OCI-LY7 (cell line): ENCODE data around the gene RPUSD1. TPM values are rescaled to one million over a fixed set of nuclear protein-coding genes. Genes with fewer than 3 reads are reported as not detected.

Experiments used
- BruUV-seq: library from RNA; stranded (reverse); fragments of 400-500 nt; replicated peaks from 2 replicates; lab custom pipeline; 2021; lab: Mats Ljungman, UMichigan
- CTCF ChIA-PET: fragments of 300-600 bp; sonication (Branson Sonifier 250); formaldehyde crosslinking; loops from one replicate; lab custom pipeline; 2022; ENCODE audit warnings: antibody characterized with exemption; ENCODE audit not compliant: unreplicated experiment; lab: Charles Lee
- POLR2A ChIA-PET: fragments of 300-600 bp; sonication (Branson Sonifier 250); formaldehyde crosslinking; loops from one replicate; lab custom pipeline; 2022; ENCODE audit warnings: antibody characterized with exemption; lab: Charles Lee
- DNase-seq: peaks from one replicate; pipeline ENCODE4 v3.0.0-alpha.2; 2015; ENCODE audit warnings: low spot score
- H2AFZ ChIP-seq: fragments of 200-600 bp; sonication (generic), shearing (Covaris generic); 2 replicates; pipeline ENCODE4 v1.6.1; 2014; ENCODE audit warnings: mild to moderate bottlenecking, antibody characterized with exemption, low read length, moderate library complexity
- H3K27ac ChIP-seq: fragments of 200-600 bp; sonication (generic); 2 replicates; pipeline ENCODE4 v1.5.1; 2014; ENCODE audit warnings: mixed run types, low read depth, mild to moderate bottlenecking, moderate library complexity, low read length, inconsistent platforms; ENCODE audit not compliant: poor library complexity, severe bottlenecking
- H3K36me3 ChIP-seq: fragments of 200-600 bp; sonication (generic); 2 replicates; pipeline ENCODE4 v1.6.1; 2014; ENCODE audit warnings: mild to moderate bottlenecking, antibody characterized with exemption, low read length, moderate library complexity, mixed read lengths; ENCODE audit not compliant: insufficient read depth
- H3K4me1 ChIP-seq: fragments of 200-600 bp; sonication (generic); 2 replicates; pipeline ENCODE4 v1.5.1; 2014; ENCODE audit warnings: mild to moderate bottlenecking, low read length; ENCODE audit not compliant: insufficient read depth, poor library complexity, severe bottlenecking
- H3K4me2 ChIP-seq: fragments of 200-600 bp; sonication (generic); 2 replicates; pipeline ENCODE4 v1.6.1; 2014; ENCODE audit warnings: mild to moderate bottlenecking, low read length
- H3K4me3 ChIP-seq: fragments of 200-600 bp; sonication (generic); 2 replicates; pipeline ENCODE4 v1.5.1; 2014; ENCODE audit warnings: mild to moderate bottlenecking, low read depth, low read length; ENCODE audit not compliant: poor library complexity, severe bottlenecking
- H3K79me2 ChIP-seq: fragments of 200-600 bp; sonication (generic); 2 replicates; pipeline ENCODE4 v1.6.1; 2016; ENCODE audit warnings: low read depth, mild to moderate bottlenecking, low read length, moderate library complexity, mixed read lengths; ENCODE audit not compliant: insufficient read depth
- H3K9me2 ChIP-seq: fragments of 200-600 bp; sonication (generic); 2 replicates; pipeline ENCODE4 v1.6.1; 2016; ENCODE audit warnings: mild to moderate bottlenecking, low read length, mixed read lengths; ENCODE audit not compliant: insufficient read depth
- H3K9me3 ChIP-seq: fragments of 200-600 bp; sonication (generic); 2 replicates; pipeline ENCODE4 v1.6.1; 2014; ENCODE audit warnings: mild to moderate bottlenecking, mixed run types, low read length, mixed read lengths
- H4K20me1 ChIP-seq: fragments of 200-600 bp; sonication (generic); 2 replicates; pipeline ENCODE4 v1.6.1; 2014; ENCODE audit warnings: mild to moderate bottlenecking, antibody characterized with exemption, low read length, moderate library complexity, mixed read lengths; ENCODE audit not compliant: insufficient read depth
- CTCF ChIP-seq: fragments of 200-600 bp; sonication (generic); conservative IDR thresholded peaks from 2 replicates; pipeline ENCODE4 v1.5.1; 2014; ENCODE audit warnings: mild to moderate bottlenecking, antibody characterized with exemption, low read length, moderate library complexity, mixed read lengths
- EZH2phosphoT487 ChIP-seq: fragments of 200-600 bp; sonication (generic); IDR thresholded peaks from 2 replicates; pipeline ENCODE4 v1.6.1; 2018; ENCODE audit warnings: low read depth, borderline replicate concordance, mild to moderate bottlenecking, mixed run types, antibody characterized with exemption, low read length, moderate library complexity, mixed read lengths
- intact Hi-C: fragments of 100-400 bp; cut with micrococcal nuclease; formaldehyde crosslinking; loops from one replicate; pipeline ENCODE4 v1.10.0; 2022; ENCODE audit not compliant: unreplicated experiment
- total RNA-seq, 2 experiments: library from RNA; depleted of rRNA in 1 of 2; stranded (reverse); fragments of >200 nt in 1 of 2; shearing (Covaris generic) in 1 of 2; gene quantifications; 2 replicates each; pipeline ENCODE4 v1.2.3, GENCODE V29; 2014 to 2022

Gene RPUSD1
- total RNA-seq, 2 experiments from 2014 or later, result 48.6 to 64.1 TPM

GRCh38 chr16:807347-808084 is 19.3 kb upstream of the RPUSD1 start:
- H3K79me2 ChIP-seq, result no peaks in the 10 kb centered on the region
- no peaks in the 10 kb centered on the region for H3K9me2 ChIP-seq
- peak; percentile 84 for DNase-seq
- peak overlapping the region; percentile 70 for H3K4me2 ChIP-seq
- POLR2A ChIA-PET, result no interaction called here
- TF ChIP-seq CTCF (no peak), EZH2phosphoT487 (no peak)
- no peaks in the 10 kb centered on the region for H4K20me1 ChIP-seq
- H3K4me3 ChIP-seq, result peak overlapping the region; percentile 69
- peak overlapping the region; percentile 41 for H3K27ac ChIP-seq
- no peaks in the 10 kb centered on the region for H3K36me3 ChIP-seq
- peak overlapping the region; percentile 76; the same call in 1 of the 2 replicates for H2AFZ ChIP-seq
- H3K4me1 ChIP-seq, result no peaks in the 10 kb centered on the region
- BruUV-seq, result no TSS peak
- intact Hi-C loops, result no loop called here
- CTCF ChIA-PET, result no interaction called here
- no peaks in the 10 kb centered on the region for H3K9me3 ChIP-seq

DNA sequence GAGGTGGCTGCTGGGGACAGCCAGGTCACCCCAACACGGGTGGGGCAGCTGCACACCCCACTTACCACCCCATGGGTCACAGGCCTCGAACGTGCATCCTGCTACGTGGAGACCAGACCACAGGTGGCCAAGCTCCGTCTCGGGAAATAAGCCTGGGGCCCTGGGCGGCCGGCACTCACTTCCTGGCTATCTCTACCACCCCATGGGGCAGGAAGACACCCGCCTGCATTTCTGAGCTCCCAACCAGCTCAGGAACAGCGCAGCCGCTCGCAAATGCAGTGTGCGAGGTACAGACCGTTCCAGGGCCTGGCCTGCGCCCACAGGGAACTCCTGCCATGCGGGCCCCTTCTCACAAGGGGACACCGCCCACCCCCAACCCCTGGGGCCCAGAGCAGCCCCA is 17.3 kb upstream of the RPUSD1 start:
- DNase-seq, result no peak
- no peaks in the 10 kb centered on the region for H4K20me1 ChIP-seq
- intact Hi-C loops, result no loop called here
- CTCF ChIA-PET, result no interaction called here
- H3K4me3 ChIP-seq, result no peak overlapping the region
- H3K9me3 ChIP-seq, result no peaks in the 10 kb centered on the region
- POLR2A ChIA-PET, result no interaction called here
- no peaks in the 10 kb centered on the region for H3K4me1 ChIP-seq
- TF ChIP-seq EZH2phosphoT487, result no peak
- no peak for TF ChIP-seq CTCF
- no peak overlapping the region for H3K4me2 ChIP-seq
- H3K36me3 ChIP-seq, result no peaks in the 10 kb centered on the region
- H3K79me2 ChIP-seq, result no peaks in the 10 kb centered on the region
- no peak overlapping the region for H2AFZ ChIP-seq
- no TSS peak for BruUV-seq
- no peaks in the 10 kb centered on the region for H3K9me2 ChIP-seq
- H3K27ac ChIP-seq, result no peak overlapping the region
